GM21737 (cell line): ENCODE measurements around the gene RAD51B.
"Not testable (repeated sequence)": the region's sequence is repeated elsewhere in the genome, so short reads cannot be mapped to it uniquely, and the experiment has no call there.

ENCODE experiments used
- ATAC-seq: cut with Tn5 transposase; IDR thresholded peaks from one replicate; pipeline ENCODE4 v1.9.1; 2021; ENCODE audit warnings: mild to moderate bottlenecking, moderate library complexity; ENCODE audit not compliant: unreplicated experiment

RAD51B gene

GRCh38 chr14:67819563-67820421 lies at the start of gene RAD51B:
Gene RAD51B, plus strand, starts transcription at chr14:67819779.
- ATAC-seq = peak; percentile 49

DNA sequence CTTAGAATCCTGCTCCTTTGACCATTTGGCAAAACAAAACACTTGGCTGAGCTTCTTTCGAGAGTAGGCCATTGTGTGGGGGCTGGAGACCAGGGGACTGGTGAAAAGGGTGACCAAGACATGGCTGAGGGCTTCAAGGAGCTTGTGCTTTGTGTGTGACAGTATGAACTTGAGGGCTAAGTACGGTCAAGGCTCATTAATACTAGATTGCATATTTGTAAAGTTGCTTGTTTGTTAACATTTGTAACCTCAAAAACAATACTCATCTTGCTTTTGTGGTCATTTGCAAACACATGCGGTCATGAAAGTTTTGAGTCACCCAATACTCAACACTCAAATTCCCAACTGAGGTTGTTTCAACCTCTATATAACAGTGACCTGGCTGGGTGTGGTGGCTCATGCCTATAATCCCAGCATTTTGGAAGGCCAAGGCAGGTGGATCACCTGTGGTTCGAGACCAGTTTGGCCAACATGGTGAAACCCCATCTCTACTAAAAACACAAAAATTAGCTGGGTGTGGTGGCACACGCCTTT lies 45.7 kb upstream of the RAD51B start:
- no peak for ATAC-seq

GRCh38 chr14:67776653-67777322 lies 42.8 kb upstream of the RAD51B start:
- ATAC-seq = no peak

DNA sequence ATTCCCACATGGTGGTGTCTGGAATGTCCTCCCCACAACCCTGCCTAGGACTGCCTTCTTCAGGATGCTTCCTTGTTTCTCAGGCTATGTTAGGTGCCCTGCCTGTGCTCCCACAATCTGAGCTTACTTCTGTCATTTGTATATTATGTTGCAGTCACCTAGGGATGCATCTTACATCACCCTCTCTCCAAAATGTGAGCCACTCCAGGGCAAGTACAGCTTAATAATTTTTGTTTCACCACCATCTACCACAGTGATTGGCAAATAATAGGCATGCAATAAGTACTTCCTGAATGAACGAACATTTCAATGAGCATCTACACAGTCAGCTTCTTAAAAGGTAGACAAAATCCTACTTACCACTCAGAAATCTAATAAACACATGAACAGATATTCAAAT lies 40.8 kb upstream of the RAD51B start:
- no peak for ATAC-seq

GRCh38 chr14:67782090-67782489 lies 37.5 kb upstream of the RAD51B start:
- no peak for ATAC-seq

DNA sequence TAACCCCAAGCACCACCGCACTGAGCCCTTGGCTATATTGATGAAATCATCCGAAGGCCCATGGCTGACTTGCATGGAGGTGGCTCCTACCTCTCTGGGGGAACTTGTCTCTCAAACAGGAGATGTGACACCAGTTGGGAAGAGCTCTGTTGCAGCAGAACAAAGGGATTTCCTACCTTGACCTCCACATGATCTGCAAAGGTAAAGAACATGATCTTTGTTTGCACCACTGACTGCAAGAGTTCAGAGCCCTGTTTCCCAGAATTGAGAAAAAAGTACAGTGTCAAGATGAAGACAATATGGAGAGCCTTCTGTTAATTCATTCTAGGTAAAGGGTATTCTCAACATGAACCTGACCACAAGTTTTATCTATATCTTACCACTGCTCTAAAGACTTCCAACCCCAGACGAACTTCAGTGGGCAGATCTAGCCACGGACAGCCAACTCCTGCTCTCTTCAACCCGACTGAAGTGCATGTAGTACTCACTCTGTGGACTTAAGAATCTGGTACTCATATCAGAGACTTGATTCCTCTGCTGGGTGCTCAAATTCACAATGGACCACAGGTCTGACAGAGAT lies 35.2 kb upstream of the RAD51B start:
- no peak for ATAC-seq

GRCh38 chr14:67785270-67786109 lies 34.1 kb upstream of the RAD51B start:
- no peak for ATAC-seq

- ATAC-seq = no peak
These were observed 31.9 kb upstream of the RAD51B start for GRCh38 chr14:67787673-67788072.

GRCh38 chr14:67798731-67799130 lies 20.8 kb upstream of the RAD51B start:
- ATAC-seq = no peak

- ATAC-seq = no peak
These were observed 18.8 kb upstream of the RAD51B start for GRCh38 chr14:67800743-67801142.

DNA sequence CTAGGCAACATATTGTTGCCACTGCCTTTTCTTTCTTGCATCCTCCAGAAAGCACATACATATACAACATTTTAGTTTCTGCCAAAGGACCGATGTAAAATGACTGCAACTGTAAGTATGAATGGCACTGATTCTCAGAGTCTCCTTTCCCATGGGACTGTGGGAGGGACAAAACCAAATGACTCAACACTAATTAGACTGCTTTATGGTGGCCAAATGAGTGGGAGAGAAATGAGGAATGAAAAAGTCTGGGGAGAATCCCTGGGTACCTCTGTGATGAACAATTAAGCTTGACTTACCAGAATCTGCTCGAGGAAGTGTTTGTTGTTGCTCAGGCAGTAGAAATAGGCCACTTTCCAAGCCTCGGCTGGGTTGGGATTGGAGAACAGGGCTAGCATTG lies 13.3 kb upstream of the RAD51B start:
- no peak for ATAC-seq

DNA sequence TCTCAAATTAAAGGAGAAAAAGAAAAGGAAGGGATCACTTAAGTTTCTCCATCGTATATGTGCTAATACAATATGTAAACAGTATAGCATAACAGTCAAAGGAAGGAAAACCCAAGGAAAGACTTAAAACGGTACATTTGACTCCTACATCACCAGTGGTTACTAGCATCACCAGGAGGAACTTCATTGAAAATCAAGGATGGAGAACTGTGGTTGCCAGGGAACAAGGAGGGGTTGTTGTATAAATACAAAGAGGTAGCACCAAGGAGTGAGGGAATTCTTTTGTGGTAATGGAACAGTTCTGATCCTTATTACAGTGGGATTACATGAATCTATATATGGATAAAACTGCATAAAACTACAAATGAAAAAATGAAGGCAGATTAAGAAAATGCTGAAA lies 4.8 kb upstream of the RAD51B start:
- no peak for ATAC-seq

- no peak for ATAC-seq
These were observed 3.9 kb upstream of the RAD51B start for GRCh38 chr14:67815573-67816225.

GRCh38 chr14:67816326-67817002 lies 3.1 kb upstream of the RAD51B start, which contains the start of gene ZFYVE26:
Gene ZFYVE26, minus strand, starts transcription at chr14:67816590. Its CDS starts 627 bp downstream, at chr14:67815963.
- ATAC-seq = peak; percentile 76

GRCh38 chr14:67817750-67818438 lies 1.7 kb upstream of the RAD51B start:
- no peak for ATAC-seq

DNA sequence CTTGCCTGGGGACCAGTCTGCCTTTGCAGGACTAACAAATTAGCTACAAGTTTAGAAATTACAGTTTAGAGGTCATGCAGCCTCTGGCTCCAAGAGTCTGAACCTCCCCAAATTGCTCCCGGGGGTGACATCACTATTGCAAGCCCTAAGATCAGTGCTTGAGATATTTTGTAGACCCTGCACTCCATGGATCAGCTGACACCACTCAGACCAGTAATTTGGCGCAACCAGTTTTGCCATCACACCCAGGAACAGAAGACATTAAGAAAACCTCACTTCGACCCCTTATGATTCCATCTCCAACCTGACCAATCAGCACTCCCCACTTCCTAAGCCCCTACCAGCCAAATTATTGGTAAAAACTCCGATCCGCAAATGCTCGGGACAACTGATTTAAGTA lies 1.1 kb upstream of the RAD51B start:
- ATAC-seq = not testable (repeated sequence)

- no peak for ATAC-seq
These were observed 921 bp downstream of the RAD51B start for GRCh38 chr14:67820428-67820971.

DNA sequence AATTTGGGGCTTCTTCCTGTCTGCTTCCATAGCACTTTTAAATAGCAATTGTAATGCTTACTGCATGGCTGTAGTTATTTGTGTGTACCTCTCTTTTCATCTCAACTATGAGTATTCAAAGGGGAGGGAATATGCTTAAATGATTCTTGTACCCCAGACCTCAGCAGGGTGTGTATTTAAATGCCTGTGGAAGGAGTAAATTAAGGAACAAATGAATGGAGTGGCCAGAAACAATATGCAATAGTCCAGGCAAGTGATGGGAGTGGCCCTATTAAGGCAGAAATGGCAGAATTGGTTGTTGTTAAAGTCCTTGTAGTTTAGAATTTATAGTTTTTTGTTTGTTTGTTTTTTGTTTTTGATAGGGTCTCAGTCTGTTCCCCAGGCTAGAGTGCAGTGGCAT lies 1.5 kb downstream of the RAD51B start:
- no peak for ATAC-seq

GRCh38 chr14:67831113-67831512 lies 11.5 kb downstream of the RAD51B start:
- no peak for ATAC-seq
